Measurements from ENCODE around the gene ZNF593. TPM values are rescaled to one million over a fixed set of nuclear protein-coding genes. Genes with fewer than 3 reads are reported as not detected.

The ZNF593 gene
- total RNA-seq, 1 experiment from 2014 or later = 62.3 TPM

- TF ChIP-seq EZH2 (IDR thresholded peaks at IDR 0.05; ENCODE audit: borderline replicate concordance, low read depth, low read length, poor library complexity, severe bottlenecking) (no peak), CTCF (conservative IDR thresholded peaks at IDR 0.05; ENCODE audit: low read depth, low read length) (no peak)
- CTCF ChIA-PET = interaction anchor here (1.1 kb wide), 1 partner anchor 19 kb away, joined by 4 read pairs; no protein-coding TSS in a partner anchor
- POLR2A ChIA-PET (ENCODE audit: low non-redundant PET) = no interaction called here
- intact Hi-C loops (cut with micrococcal nuclease; ENCODE audit: unreplicated experiment) = no loop called here
- Histone ChIP-seq H3K27ac (ENCODE audit: low read depth, low read length, poor library complexity, severe bottlenecking) (peak overlapping the region; percentile 19), H3K9me3 (ENCODE audit: low read depth, low read length, poor library complexity, severe bottlenecking) (no peaks in the 10 kb centered on the region), H3K4me1 (ENCODE audit: insufficient read depth, low read length, poor library complexity, severe bottlenecking) (peaks cover 8% of the 10 kb centered on the region), H3K27me3 (replicated peaks; ENCODE audit: insufficient read depth, low read depth, low read length, poor library complexity) (no peaks in the 10 kb centered on the region), H3K4me3 (ENCODE audit: low read depth, low read length, poor library complexity, severe bottlenecking) (no peak overlapping the region), H3K36me3 (ENCODE audit: insufficient read depth, low read length, poor library complexity, severe bottlenecking) (peaks cover 23% of the 10 kb centered on the region)
- no peak for DNase-seq (ENCODE audit: low spot score)
- BruUV-seq (replicated peaks) = no TSS peak
Observed at GRCh38 chr1:26125946-26126320, 43.8 kb upstream of the ZNF593 start.

- peak; percentile 42 for DNase-seq (ENCODE audit: low spot score)
- POLR2A ChIA-PET (ENCODE audit: low non-redundant PET) = no interaction called here
- TF ChIP-seq CTCF (conservative IDR thresholded peaks at IDR 0.05; ENCODE audit: low read depth, low read length) = no peak
- TF ChIP-seq EZH2 (IDR thresholded peaks at IDR 0.05; ENCODE audit: borderline replicate concordance, low read depth, low read length, poor library complexity, severe bottlenecking) = no peak
- Histone ChIP-seq H3K27ac (ENCODE audit: low read depth, low read length, poor library complexity, severe bottlenecking) (peak overlapping the region; percentile 19), H3K36me3 (ENCODE audit: insufficient read depth, low read length, poor library complexity, severe bottlenecking) (peaks cover 22% of the 10 kb centered on the region), H3K9me3 (ENCODE audit: low read depth, low read length, poor library complexity, severe bottlenecking) (no peaks in the 10 kb centered on the region), H3K4me1 (ENCODE audit: insufficient read depth, low read length, poor library complexity, severe bottlenecking) (peaks cover 8% of the 10 kb centered on the region), H3K27me3 (replicated peaks; ENCODE audit: insufficient read depth, low read depth, low read length, poor library complexity) (no peaks in the 10 kb centered on the region), H3K4me3 (ENCODE audit: low read depth, low read length, poor library complexity, severe bottlenecking) (no peak overlapping the region)
- intact Hi-C loops (cut with micrococcal nuclease; ENCODE audit: unreplicated experiment) = no loop called here
- CTCF ChIA-PET = interaction anchor here (1.1 kb wide), 1 partner anchor 19 kb away, joined by 4 read pairs; no protein-coding TSS in a partner anchor
- BruUV-seq (replicated peaks) = no TSS peak
Observed at GRCh38 chr1:26126321-26127084, 43.2 kb upstream of the ZNF593 start.

- intact Hi-C loops (cut with micrococcal nuclease; ENCODE audit: unreplicated experiment) = no loop called here
- TF ChIP-seq CTCF (conservative IDR thresholded peaks at IDR 0.05; ENCODE audit: low read depth, low read length) (no peak), EZH2 (IDR thresholded peaks at IDR 0.05; ENCODE audit: borderline replicate concordance, low read depth, low read length, poor library complexity, severe bottlenecking) (no peak)
- Histone ChIP-seq H3K36me3 (ENCODE audit: insufficient read depth, low read length, poor library complexity, severe bottlenecking) (peaks cover 14% of the 10 kb centered on the region), H3K27ac (ENCODE audit: low read depth, low read length, poor library complexity, severe bottlenecking) (no peak overlapping the region), H3K4me3 (ENCODE audit: low read depth, low read length, poor library complexity, severe bottlenecking) (no peak overlapping the region), H3K9me3 (ENCODE audit: low read depth, low read length, poor library complexity, severe bottlenecking) (no peaks in the 10 kb centered on the region), H3K4me1 (ENCODE audit: insufficient read depth, low read length, poor library complexity, severe bottlenecking) (peaks cover 8% of the 10 kb centered on the region), H3K27me3 (replicated peaks; ENCODE audit: insufficient read depth, low read depth, low read length, poor library complexity) (no peaks in the 10 kb centered on the region)
- no peak for DNase-seq (ENCODE audit: low spot score)
- ChIA-PET POLR2A (ENCODE audit: low non-redundant PET) (no interaction called here), CTCF (no interaction called here)
- BruUV-seq (replicated peaks) = no TSS peak
Observed at GRCh38 chr1:26127235-26128163, 42.2 kb upstream of the ZNF593 start.

All from A673 (cell line).